HG03060 (cell line): ENCODE measurements around the gene RGP1.

Source experiments
- ATAC-seq: cut with Tn5 transposase; IDR thresholded peaks from one replicate; pipeline ENCODE4 v1.9.1; 2021; ENCODE audit warnings: low read depth, moderate number of reproducible peaks; ENCODE audit not compliant: unreplicated experiment

RGP1 gene, protein sequence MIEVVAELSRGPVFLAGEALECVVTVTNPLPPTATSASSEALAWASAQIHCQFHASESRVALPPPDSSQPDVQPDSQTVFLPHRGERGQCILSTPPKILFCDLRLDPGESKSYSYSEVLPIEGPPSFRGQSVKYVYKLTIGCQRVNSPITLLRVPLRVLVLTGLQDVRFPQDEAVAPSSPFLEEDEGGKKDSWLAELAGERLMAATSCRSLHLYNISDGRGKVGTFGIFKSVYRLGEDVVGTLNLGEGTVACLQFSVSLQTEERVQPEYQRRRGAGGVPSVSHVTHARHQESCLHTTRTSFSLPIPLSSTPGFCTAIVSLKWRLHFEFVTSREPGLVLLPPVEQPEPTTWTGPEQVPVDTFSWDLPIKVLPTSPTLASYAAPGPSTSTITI

DNA sequence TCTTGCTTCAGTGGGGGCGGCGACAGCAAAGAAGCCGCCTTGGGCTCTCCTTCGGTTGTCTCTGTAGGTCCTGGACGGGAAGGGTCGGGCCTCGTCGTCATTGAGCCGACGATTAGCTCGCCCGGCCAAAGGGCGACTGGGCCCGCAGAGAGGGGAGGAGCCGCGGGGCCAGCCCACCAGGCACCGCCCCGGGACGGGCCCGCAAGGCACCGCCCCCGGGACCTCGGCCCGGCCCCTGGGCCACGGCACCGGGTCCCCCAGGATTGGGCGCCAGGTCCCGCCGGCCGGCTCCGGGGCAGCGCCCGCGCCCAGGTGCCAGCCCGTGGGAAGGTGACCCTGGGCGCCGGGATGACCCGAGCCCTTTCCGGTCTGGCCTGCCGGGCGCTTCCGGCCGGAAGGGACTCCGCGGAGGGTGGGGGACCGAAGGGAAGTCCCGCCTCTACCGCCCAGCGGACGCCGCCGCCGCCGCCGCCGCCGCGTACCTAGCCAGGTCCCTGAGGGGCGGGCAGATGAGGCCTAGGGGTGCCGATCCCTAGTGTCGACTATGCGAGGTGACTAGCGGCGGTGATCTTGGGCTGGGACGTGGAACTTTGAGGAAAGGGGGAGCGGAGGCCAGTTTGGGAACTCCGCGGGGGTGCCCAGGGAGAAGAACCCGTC is at the start of gene RGP1, which contains the start of gene GBA2:
Gene RGP1, plus strand, starts transcription at position 430 of the 657 bp plus-strand sequence. CDS start 469 bp downstream, outside the sequence.
Gene GBA2, minus strand, starts transcription at position 371 of the 657 bp plus-strand sequence. CDS start 524 bp downstream, outside the sequence.
- ATAC-seq: no peak

DNA sequence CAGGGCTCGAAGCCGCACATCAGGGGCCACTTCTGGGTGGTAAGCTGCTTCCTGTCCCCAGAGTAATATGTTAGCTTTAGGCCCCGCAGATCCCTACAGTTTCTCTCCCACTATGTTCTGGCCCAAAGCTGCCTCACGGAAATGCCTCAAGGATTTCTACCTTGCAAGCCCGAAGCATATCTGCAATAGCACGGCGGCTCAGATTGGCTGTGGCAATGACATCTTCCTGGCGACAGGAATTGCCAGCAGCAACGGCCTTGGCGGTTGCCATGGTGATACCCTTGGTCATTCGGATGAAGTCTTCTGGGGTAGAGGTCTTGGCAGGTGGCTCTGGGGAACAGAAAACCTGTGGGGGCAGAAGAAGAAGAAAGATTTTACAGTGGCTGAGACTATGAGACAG is 49.1 kb upstream of the RGP1 start:
- ATAC-seq: no peak

DNA sequence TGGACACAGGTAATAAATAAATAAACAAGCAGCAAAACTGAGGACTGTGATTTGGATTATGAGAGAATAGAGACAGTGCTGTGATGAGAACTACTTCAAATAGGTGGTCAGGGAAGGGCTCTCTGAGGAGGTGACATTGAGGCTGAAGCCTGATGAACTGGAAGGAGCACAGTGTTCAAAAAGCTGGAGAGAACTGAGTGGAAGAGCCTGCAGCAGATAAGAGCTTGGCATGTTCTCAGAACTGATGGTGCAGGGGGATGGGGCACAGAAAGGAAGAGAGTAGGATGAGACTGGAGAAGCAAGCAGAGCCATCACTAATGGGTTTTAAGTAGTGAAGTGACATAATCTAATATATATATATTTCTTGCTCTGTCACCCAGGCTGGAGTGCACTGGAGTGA is 48.1 kb upstream of the RGP1 start:
- no peak for ATAC-seq

DNA sequence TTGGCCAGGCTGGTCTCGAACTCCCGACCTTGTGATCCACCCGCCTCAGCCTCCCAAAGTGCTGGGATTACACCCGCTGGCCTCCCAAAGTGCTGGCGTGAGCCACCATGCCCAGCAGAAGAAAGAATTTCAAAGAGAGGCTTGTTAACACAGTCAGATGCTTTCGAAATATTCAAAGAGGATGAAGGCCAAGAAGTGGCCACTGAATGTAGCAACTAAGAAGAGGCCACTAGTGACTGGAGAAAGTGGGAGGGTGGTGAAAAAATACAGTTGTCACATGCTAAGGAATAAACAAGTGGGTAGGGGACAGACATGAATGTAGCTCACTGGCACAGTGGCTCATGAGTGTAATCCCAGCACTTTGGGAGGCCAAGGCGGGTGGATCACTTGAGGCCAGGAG is 46.4 kb upstream of the RGP1 start:
- ATAC-seq: no peak

DNA sequence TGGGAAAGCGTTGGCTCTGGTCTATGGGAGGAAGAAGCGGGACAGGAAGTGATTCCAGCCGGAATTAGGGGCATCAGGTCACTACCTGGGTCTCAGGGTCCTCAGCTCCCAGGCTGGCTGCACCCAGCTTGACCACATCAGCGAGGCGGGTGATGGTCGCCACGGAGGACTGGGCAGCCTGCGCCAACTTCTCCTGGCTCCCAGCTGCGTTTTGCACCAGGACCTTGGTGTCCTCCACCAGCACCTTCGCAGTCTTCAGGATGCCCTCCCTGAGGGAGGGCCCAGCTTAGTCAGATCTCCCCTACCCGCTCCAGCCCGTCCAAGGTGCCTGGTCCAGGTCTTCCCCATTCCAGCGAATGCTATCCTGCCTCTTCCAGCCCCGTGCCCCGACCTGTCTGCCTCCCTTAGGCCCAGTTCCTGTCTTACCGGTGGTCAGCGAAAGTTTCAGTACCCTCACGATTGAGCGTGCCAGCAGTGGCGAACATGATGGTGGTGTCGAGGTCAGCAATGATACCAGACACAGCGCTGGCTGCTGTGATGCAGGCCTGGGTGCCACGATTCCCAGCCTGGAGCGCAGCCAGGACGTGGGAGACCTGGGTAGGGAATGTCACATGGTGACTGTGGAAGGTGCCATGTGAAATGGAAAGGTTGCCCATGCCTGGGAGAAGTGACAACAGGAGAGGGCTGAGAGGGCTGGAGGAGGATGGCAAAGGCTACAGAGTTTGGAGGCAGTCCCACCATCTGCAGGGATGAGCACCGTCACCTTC is 45.0 kb upstream of the RGP1 start:
- ATAC-seq: no peak

DNA sequence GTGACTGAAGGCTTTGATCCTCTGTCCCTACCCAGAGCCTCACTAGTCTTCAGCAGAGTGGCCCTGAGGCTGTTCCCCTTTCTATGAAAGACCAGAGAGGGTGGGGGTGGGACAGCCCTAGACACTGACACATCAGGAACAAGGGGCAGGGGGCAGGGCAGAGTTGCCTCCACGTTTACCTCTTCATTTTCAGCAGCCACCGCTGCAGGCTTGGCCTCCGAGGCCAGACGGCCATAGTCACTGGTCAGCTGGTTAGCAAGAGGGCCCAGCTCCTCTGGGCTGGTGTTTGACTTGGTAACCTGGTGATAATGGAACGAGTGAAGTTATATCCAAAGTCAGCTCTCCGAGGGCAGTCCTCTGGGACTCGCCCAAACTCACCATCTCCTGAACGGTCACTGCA is 43.7 kb upstream of the RGP1 start:
- no peak for ATAC-seq

DNA sequence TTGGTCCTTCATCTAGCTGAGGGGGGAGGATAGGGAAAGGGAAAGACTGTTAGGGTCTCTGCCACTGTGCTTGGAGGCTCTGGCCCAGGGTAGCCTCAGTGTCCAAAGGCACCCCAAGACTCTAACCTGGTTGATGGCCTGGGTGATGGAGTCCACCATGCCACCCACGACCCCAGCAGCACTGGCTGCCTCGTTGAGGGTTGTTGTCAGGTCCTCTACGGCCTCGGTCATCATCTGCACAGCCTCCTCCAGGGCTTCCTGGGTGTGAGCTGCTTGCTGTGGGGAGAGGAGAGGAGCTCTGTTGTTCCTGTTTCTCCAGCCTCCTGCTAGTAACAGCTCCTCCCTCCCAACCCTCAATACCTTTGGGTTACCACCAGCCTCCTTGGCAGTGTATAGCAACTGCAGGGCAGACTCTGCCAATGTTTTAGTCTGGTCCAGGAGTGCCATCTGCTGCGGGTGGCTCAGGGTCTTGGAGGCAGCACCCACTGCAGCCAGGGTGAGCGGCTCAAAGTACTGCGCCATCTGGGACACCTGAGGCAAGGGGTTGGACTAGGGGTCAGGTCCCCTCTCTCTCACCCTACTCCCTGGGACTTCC is 43.2 kb upstream of the RGP1 start:
- no peak for ATAC-seq

DNA sequence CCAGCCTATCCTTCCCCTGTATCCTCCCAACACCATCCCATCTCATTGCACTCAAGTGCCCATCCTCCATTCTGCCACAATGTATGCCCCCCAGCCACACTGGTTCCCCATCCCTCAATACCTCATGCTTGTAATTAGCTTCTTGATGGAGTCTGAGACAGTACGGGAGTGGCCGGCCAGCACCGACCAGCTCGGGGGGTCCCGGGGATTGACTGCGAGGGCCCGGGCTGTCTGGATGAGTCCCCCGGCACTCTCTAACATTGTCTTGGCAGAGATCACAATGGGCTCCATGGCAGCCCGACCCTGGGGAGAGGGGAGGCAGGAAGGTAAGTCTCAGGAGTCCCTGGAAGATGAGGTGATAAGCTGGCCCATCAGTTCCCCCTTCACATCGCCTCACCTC is 42.1 kb upstream of the RGP1 start:
- ATAC-seq: no peak

DNA sequence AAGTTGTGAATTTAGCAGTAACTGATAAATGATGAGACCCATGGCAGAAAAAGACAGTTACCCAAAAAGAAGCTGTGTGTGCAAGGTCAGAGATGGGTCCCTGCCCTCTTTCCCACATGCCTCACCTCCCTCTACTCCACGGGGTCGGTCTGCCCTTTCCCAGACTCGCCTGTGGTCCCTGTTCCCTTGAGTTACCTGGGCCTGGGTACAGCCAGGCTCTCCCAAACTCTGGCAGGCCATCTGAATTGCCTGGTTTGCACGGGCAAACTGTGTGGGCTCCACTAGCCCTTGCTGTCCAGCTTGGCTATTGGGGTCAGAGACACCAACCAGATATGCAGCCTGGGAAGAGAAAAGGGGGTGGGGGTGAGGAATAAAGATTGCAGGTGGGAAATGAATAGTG is 40.9 kb upstream of the RGP1 start:
- no peak for ATAC-seq

DNA sequence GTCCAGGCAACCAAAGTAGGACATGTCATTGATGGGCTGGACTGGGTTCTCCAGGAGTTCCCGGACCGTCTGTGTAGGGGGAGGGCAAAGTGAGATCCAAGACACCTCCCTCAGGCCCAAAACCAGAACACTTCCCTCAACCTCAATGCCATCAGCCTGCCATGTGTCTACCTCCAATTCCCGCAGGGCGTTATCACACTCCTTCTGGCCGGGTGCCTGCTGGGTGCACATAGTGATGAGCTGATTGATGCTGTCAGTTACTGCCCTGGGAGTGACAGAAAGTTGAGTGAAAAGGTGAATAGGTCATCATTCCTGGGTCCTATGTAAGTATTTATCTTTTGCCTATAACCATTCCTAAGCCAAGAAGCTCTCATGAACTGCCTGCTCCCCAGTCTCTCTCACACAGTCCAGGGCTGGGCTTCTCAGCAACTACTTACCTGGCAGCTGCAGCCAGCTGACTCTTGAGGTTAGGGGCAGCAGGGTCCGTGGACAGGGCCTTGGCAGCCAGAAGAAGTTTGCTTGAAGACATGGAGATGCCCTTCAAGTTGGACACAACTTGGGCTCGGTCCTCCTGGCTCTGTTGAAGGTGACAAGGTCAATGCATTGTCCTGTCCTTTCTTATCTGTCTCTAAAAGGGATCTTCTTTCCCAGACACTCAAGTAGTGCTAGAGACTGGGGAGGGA is 38.1 kb upstream of the RGP1 start:
- no peak for ATAC-seq

DNA sequence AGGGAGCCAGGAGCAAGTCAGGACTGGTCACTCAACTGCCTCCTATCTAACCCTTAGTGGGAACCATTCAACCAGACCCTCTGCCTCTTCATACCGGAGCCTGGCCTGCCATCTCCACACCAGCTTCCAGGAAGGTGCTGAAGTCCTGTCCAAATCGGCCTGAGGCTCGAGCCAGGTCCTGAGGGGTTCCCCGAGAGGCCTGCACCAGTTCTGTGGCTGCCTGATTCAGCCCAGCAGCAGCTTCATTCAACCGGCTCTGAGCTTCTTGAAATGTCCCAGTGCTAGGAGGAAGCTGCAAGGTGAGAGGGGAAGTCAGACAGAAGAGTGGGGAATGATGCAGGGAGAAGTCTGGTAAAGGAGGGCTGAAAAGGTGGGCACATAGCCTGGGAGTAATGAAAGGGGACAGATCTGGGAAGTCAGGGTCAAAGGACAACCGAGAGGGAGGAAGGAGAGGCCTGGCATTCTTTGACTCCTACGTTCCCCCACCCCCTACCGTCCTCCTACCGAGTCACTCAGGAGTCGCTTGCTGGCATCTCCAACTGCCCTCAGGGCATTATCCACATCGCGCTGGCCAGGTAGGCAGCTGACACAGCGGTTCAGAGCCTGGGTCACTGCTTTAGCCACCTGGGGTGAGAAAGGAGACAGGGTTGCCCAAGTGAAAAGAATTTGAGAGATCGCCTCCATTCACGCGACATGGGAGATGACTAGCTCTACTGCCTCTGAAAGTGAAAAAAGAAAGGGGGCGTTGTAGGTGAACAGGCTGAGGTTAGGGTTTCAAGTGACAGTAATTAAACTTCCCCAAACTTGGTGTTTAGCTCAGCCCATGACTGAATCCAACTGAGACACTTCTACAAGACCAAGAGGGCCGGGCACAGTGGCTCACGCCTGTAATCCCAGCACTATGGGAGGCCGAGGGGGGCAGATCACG is 37.3 kb upstream of the RGP1 start:
- ATAC-seq: no peak

DNA sequence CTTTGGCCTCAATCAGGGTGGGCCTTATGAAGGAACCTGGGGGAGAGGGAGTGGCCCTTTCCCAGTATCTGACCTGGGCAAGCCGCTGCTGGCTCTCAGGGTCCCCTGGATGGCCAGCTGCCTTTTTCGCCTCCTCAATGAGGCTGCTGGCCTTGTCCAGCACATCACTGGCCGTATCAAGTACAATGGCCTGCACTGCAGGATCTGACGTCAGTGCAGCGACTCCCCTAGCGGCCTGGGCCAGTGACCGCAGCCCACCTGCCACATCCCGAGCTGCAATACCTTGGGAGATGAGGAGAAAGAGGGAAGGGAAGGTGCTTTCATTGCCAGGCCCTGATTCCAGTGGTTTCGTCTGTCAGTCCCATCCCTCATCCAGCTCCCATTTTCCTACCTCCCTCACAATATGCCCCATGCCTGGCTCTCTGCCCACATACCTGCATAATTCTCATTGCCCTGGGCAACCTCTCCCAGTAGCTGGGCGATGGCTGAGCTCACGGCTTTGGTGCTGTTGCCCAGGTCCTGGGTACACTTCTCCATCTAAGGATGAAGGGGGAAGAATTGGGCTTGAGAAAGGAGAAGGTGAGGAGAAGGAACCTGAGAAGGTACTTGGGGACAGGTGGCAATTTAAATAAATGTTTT is 36.2 kb upstream of the RGP1 start:
- ATAC-seq: no peak

DNA sequence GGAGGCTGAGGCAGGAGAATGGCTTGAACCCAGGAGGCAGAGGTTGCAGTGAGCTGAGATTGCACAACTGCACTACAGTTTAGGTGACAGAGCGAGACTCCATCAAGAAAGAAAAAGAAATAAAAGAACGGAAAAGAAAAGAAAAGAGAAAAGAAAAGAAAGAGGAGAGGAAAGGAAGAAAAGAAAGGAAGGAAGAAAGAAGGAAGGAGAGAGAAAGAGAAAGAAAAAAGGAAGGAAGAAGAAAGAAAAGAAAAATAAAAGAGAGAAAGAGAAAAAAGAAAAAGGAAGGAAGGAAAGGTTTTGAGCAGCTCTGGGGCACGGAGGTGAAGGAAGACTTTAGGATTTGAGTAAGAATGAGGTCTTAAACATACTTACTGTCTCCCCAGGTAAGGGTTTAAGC is 35.5 kb upstream of the RGP1 start:
- no peak for ATAC-seq

DNA sequence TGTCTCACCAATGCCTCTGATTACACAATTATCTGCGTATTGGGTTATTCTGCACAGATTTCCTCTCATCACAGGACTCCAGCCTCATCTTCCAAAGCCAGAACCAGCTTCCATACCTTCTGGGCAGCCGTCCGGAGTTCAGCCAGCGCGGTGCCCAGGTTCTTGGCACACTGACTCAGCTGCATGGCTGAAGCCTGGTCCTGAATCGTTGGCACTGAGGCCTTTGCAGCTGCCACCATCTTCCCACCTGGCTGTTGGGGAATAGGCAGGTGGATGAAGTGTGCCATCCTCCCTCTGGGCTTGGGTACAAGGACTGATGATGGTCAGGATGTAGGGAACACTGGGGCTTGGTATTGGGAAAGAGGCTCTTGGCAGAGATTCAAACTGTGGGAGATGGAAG is 35.0 kb upstream of the RGP1 start:
- no peak for ATAC-seq

DNA sequence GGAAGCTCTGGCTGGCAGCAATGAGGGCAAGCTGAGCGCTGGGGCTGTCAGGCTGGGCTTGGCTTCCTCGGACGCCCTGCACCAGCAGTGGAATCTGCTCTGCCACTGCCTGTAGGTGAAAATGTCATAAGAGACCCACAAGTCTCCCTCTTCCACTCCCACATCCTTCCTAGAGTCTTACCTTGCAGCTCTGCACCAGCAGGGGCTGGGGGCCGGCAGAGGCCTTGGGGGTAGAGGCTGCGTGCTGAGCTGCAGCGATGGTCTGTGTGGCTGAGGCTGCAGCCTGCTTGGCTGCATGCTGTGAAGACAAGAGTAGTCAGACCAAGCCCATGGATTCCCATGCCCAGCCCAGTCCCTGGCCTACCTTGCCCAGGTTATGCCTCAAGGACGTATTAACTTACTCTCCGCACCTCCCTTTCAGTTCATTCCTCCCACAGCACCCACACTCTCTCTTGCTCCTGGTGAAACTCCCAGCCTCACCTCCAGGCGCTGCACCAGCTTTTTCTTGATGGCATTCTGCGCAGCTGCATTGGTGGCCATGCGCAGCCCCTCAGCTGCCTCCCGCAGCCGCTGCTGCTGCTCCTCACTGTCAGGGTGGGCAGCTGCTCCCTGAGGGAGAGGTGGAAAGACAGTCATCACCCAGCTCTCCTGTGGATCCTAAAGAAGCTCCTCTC is 34.4 kb upstream of the RGP1 start:
- ATAC-seq: no peak

DNA sequence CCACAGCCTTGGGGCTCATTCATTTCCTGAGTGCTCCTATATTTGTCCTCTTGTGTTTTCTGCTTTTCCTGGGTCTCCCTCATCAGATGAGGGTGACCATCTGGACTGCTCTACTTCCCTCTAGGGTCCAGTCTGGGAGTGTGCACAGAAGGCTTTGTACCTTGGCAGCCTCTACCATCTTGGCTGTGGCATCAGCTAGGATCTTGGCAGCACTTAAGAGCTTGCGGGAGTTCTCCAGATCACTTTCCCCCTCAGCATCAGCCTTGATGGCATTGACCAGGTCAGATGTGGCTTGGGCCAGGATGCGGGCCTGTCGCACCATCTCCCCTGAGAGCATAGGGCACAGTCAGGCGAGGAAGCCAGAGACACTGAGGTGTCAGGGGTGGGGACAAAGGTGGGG is 32.9 kb upstream of the RGP1 start:
- no peak for ATAC-seq

DNA sequence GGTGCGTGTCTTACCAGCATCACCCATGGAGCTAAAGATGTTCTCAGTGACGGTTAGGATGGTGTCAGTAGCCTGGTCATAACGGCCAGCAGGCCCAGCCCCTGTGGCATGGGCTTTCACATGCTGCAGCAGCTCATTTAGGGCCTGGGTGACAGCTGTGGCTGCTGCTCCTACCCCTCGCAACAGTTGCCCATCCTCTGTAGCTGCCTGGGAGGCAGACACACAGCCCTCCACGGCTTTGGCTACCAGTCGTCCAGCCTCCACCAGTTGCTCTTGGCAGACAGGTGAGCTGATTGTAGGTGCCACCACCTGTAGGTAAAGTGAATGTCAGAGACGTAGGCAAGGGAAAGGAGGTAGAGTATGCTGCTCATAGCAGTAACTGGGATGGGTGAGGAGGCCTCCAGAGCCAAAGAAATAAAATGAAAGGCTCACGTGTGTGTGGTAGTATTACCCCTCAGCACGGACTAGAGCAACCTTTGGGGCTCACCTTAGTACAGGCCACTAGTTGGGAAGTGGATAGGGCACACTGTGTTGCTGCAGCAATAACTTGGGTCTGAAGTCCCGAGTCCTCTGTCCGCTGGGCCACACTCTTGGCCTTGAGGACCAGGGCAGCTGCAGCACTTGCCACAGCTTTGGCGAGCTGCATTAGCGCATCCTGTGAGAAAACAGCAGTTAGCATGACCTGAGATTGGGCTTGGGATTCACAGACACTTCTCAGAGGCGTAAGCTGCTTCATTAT is 31.8 kb upstream of the RGP1 start:
- no peak for ATAC-seq
